ENCODE data around the gene MYMX. TPM values are rescaled to one million over a fixed set of nuclear protein-coding genes. Genes with fewer than 3 reads are reported as not detected.

The MYMX gene
- total and polyA plus RNA-seq, 2 of the 13 experiments (the other 11 are each of a cell fraction or from before 2014, with no cell fraction given): not detected

GRCh38 chr6:44237021-44237812 is 20.5 kb downstream of the MYMX start (continued):
- TF ChIP-seq MEIS1 (CRISPR knock-in tag; IDR thresholded peaks at IDR 0.05; ENCODE audit: borderline replicate concordance) (peak; percentile 41; the same call in 1 of the 2 replicates), ZMYM3 (CRISPR knock-in tag; IDR thresholded peaks at IDR 0.05) (0 out of 2 replicates have a peak, but pooled peaks have one; percentile 15), KLF16 (CRISPR knock-in tag; IDR thresholded peaks at IDR 0.05) (0 out of 4 replicates have a peak, but pooled peaks of 1 of the 2 experiments have one; percentile 18), ARID3A (IDR thresholded peaks at IDR 0.05; ENCODE audit: low read depth, low read length) (peak; percentile 58; the same call in 1 of the 2 replicates), SOX6 (IDR thresholded peaks at IDR 0.05) (no peak), SOX6 (CRISPR knock-in tag; IDR thresholded peaks at IDR 0.05) (peak; percentile 7; the same call in 1 of the 2 replicates), MIXL1 (CRISPR knock-in tag; IDR thresholded peaks at IDR 0.05) (peak; percentile 64; the same call in 1 of the 2 replicates), FOXO1 (CRISPR knock-in tag; IDR thresholded peaks at IDR 0.05) (peak; percentile 55; the same call in 1 of the 2 replicates), FOXP1 (IDR thresholded peaks at IDR 0.05) (no peak), FOXP1 (CRISPR knock-in tag; IDR thresholded peaks at IDR 0.05) (peak; percentile 57; the same call in 1 of the 2 replicates), THAP8 (CRISPR knock-in tag; IDR thresholded peaks at IDR 0.05; ENCODE audit: borderline replicate concordance) (no peak), PITX1 (CRISPR knock-in tag; IDR thresholded peaks at IDR 0.05) (peak; percentile 96), TEAD3 (CRISPR knock-in tag; optimal IDR thresholded peaks at IDR 0.05; ENCODE audit: borderline replicate concordance) (peak; percentile 64), PHF20 (CRISPR knock-in tag; IDR thresholded peaks at IDR 0.05) (peak; percentile 59; the same call in 1 of the 2 replicates), ATRX (CRISPR knock-in tag; IDR thresholded peaks at IDR 0.05; ENCODE audit: borderline replicate concordance) (no peak), POLR2G (IDR thresholded peaks at IDR 0.05; ENCODE audit: low read depth, low read length) (peak; percentile 80), SALL2 (CRISPR knock-in tag; IDR thresholded peaks at IDR 0.05) (no peak), POGZ (CRISPR knock-in tag; IDR thresholded peaks at IDR 0.05) (peak; percentile 35; the same call in 1 of the 2 replicates), PHB2 (IDR thresholded peaks at IDR 0.05; ENCODE audit: partially characterized antibody) (no peak), IRF1 (CRISPR knock-in tag; IDR thresholded peaks at IDR 0.05; ENCODE audit: low read depth) (no peak), ZGPAT (CRISPR knock-in tag; IDR thresholded peaks at IDR 0.05) (no peak), ZKSCAN5 (CRISPR knock-in tag; IDR thresholded peaks at IDR 0.05) (peak; percentile 74; the same call in 1 of the 2 replicates), SP5 (CRISPR knock-in tag; IDR thresholded peaks at IDR 0.05; ENCODE audit: borderline replicate concordance, low read depth) (peak; percentile 69; the same call in 1 of the 2 replicates)
